H1 (cell line): ENCODE results near the gene KCNN1. TPM values are rescaled to one million over a fixed set of nuclear protein-coding genes. Genes with fewer than 3 reads are reported as not detected.
A peak's percentile ranks its signal among the peaks of the same experiment; 100 is the strongest.

Experiments
- CTCF ChIA-PET: fragments of 300-600 bp; sonication (Branson Sonifier 250); formaldehyde crosslinking; loops from one replicate; lab custom pipeline; 2021; ENCODE audit not compliant: partially characterized antibody; lab: Charles Lee
- POLR2A ChIA-PET: fragments of 300-600 bp; sonication (Branson Sonifier 250); formaldehyde crosslinking; loops from one replicate; lab custom pipeline; 2021; ENCODE audit warnings: inconsistent platforms; ENCODE audit not compliant: partially characterized antibody; lab: Charles Lee
- DNase-seq, 2 experiments: peaks; one replicate each; pipeline versions ENCODE4 v3.0.0 to v3.0.0-alpha.2; 2010 to 2022; ENCODE audit warnings: low spot score in 2 of 2, low read depth in 1 of 2, mixed read lengths in 1 of 2
- FAIRE-seq: peaks from 2 replicates; lab custom pipeline; 2011; peaks lifted over from hg19 to GRCh38; lab: Jason Lieb, UNC
- H2AFZ ChIP-seq: 2 replicates; pipeline ENCODE4 v1.8.1; 2012; ENCODE audit warnings: low read length, inconsistent platforms
- H2AK5ac ChIP-seq: 2 replicates; pipeline ENCODE4 v1.6.1; 2013; ENCODE audit warnings: low read depth, low read length
- H2BK120ac ChIP-seq: replicated peaks from 2 replicates; pipeline ENCODE3; 2013; ENCODE audit warnings: low read depth, low read length, inconsistent platforms
- H2BK12ac ChIP-seq: 2 replicates; pipeline ENCODE4 v1.6.1; 2013; ENCODE audit warnings: low read depth, low read length
- H2BK15ac ChIP-seq: 2 replicates; pipeline ENCODE4 v1.6.1; 2013; ENCODE audit warnings: low read length
- H2BK20ac ChIP-seq: 2 replicates; pipeline ENCODE4 v1.6.1; 2013; ENCODE audit warnings: low read length
- H2BK5ac ChIP-seq: 2 replicates; pipeline ENCODE4 v1.6.1; 2013; ENCODE audit warnings: low read depth, low read length
- H3K14ac ChIP-seq: 2 replicates; pipeline ENCODE4 v1.6.1; 2013; ENCODE audit warnings: inconsistent platforms; ENCODE audit not compliant: insufficient read length
- H3K18ac ChIP-seq: 2 replicates; pipeline ENCODE4 v1.6.1; 2013; ENCODE audit warnings: low read length; ENCODE audit errors: extremely low read depth
- H3K23ac ChIP-seq: 2 replicates; pipeline ENCODE4 v1.6.1; 2013; ENCODE audit warnings: inconsistent platforms; ENCODE audit not compliant: insufficient read length
- H3K23me2 ChIP-seq: 2 replicates; pipeline ENCODE4 v1.6.1; 2013; ENCODE audit warnings: low read depth, low read length
- H3K27ac ChIP-seq: 2 replicates; pipeline ENCODE4 v1.6.1; 2011; ENCODE audit warnings: low read depth, low read length, inconsistent platforms
- H3K27me3 ChIP-seq, 4 experiments: replicated peaks in 1 of 4; 1 replicate in 1 of 4; 2 replicates in 3 of 4; pipeline versions ENCODE4 v1.6.1 to v1.8.1; 2011 to 2013; ENCODE audit warnings: low read length in 3 of 4, mild to moderate bottlenecking in 3 of 4, inconsistent platforms in 2 of 4, mixed read lengths in 2 of 4, moderate library complexity in 1 of 4; ENCODE audit not compliant: control insufficient read depth in 3 of 4, insufficient read depth in 3 of 4; ENCODE audit errors: extremely low read depth in 1 of 4
- H3K36me3 ChIP-seq, 4 experiments: 2 replicates each; pipeline versions ENCODE4 v1.6.1 to v1.8.1; 2011 to 2013; ENCODE audit warnings: mild to moderate bottlenecking in 4 of 4, low read length in 3 of 4, moderate library complexity in 2 of 4, control low read depth in 1 of 4, inconsistent platforms in 1 of 4; ENCODE audit not compliant: insufficient read depth in 4 of 4, control insufficient read depth in 2 of 4
- H3K4ac ChIP-seq: replicated peaks from 2 replicates; pipeline ENCODE3; 2013; ENCODE audit warnings: low read length, low read depth, mixed read lengths, inconsistent platforms; ENCODE audit not compliant: insufficient read length
- H3K4me1 ChIP-seq, 4 experiments: replicated peaks in 1 of 4; 1 replicate in 1 of 4; 2 replicates in 3 of 4; pipeline versions ENCODE4 v1.6.1 to v1.8.1; 2011 to 2013; ENCODE audit warnings: low read length in 3 of 4, inconsistent platforms in 2 of 4, mixed read lengths in 1 of 4; ENCODE audit not compliant: insufficient read depth in 4 of 4, control insufficient read depth in 3 of 4
- H3K4me2 ChIP-seq, 2 experiments: 2 replicates each; pipeline versions ENCODE4 v1.6.1 to v1.8.1; 2011 to 2013; ENCODE audit warnings: low read depth in 2 of 2, low read length in 2 of 2, control low read depth in 1 of 2, inconsistent platforms in 1 of 2, mild to moderate bottlenecking in 1 of 2; ENCODE audit not compliant: insufficient read depth in 1 of 2
- H3K4me3 ChIP-seq, 4 experiments: fragments of 200-600, 300-600 bp in 1 of 4; sonication (generic), shearing (Covaris generic), sonication (Bioruptor Twin) in 1 of 4; 2 replicates each; pipeline versions ENCODE4 v1.5.1 to v1.8.1; 2011 to 2016; ENCODE audit warnings: low read length in 4 of 4, low read depth in 3 of 4, control low read depth in 2 of 4, inconsistent platforms in 2 of 4, mild to moderate bottlenecking in 2 of 4, mixed read lengths in 1 of 4, moderate library complexity in 1 of 4; ENCODE audit not compliant: insufficient read depth in 2 of 4; ENCODE audit errors: extremely low read depth in 1 of 4
- H3K56ac ChIP-seq: replicated peaks from 2 replicates; pipeline ENCODE3; 2013; ENCODE audit warnings: low read depth, mild to moderate bottlenecking, mixed read lengths, low read length, inconsistent platforms; ENCODE audit not compliant: insufficient read length
- H3K79me1 ChIP-seq: 2 replicates; pipeline ENCODE4 v1.6.1; 2013; ENCODE audit warnings: low read depth, low read length, control low read depth
- H3K79me2 ChIP-seq, 2 experiments: 2 replicates each; pipeline versions ENCODE4 v1.6.1 to v1.8.1; 2012 to 2013; ENCODE audit warnings: low read length in 2 of 2, mild to moderate bottlenecking in 2 of 2, inconsistent platforms in 1 of 2; ENCODE audit not compliant: insufficient read depth in 2 of 2, control insufficient read depth in 1 of 2
- H3K9ac ChIP-seq, 4 experiments: replicated peaks in 1 of 4; 1 replicate in 1 of 4; 2 replicates in 3 of 4; pipeline versions ENCODE4 v1.6.1 to v1.8.1; 2011 to 2013; ENCODE audit warnings: low read depth in 3 of 4, low read length in 3 of 4, control low read depth in 2 of 4, mild to moderate bottlenecking in 2 of 4, moderate library complexity in 2 of 4, inconsistent platforms in 1 of 4; ENCODE audit errors: extremely low read depth in 1 of 4
- H3K9me3 ChIP-seq, 2 experiments: 2 replicates each; pipeline versions ENCODE4 v1.6.1 to v1.8.1; 2012 to 2013; ENCODE audit warnings: mild to moderate bottlenecking in 2 of 2, moderate library complexity in 2 of 2, control low read depth in 1 of 2, inconsistent platforms in 1 of 2, low read depth in 1 of 2, low read length in 1 of 2, mixed read lengths in 1 of 2; ENCODE audit not compliant: insufficient read depth in 2 of 2
- H4K20me1 ChIP-seq, 2 experiments: replicated peaks in 1 of 2; 2 replicates each; pipeline versions ENCODE3 to v1.8.1; 2011 to 2013; ENCODE audit warnings: inconsistent platforms in 2 of 2, low read length in 2 of 2, mild to moderate bottlenecking in 1 of 2; ENCODE audit not compliant: insufficient read depth in 2 of 2, control insufficient read depth in 1 of 2
- H4K5ac ChIP-seq: 2 replicates; pipeline ENCODE4 v1.6.1; 2013; ENCODE audit warnings: low read length, low read depth, mixed read lengths, inconsistent platforms; ENCODE audit not compliant: insufficient read length
- H4K8ac ChIP-seq: 2 replicates; pipeline ENCODE4 v1.8.0; 2013; ENCODE audit warnings: mild to moderate bottlenecking, moderate library complexity, low read length, inconsistent platforms; ENCODE audit not compliant: insufficient read depth; ENCODE audit errors: extremely low read depth
- H4K91ac ChIP-seq: replicated peaks from 2 replicates; pipeline ENCODE3; 2013; ENCODE audit warnings: low read length, mixed read lengths, inconsistent platforms; ENCODE audit not compliant: insufficient read length
- BCL11A ChIP-seq, 2 experiments: IDR thresholded peaks; one replicate each; pipeline ENCODE4 v1.6.1; 2011; ENCODE audit warnings: low read depth in 2 of 2, low read length in 2 of 2, mild to moderate bottlenecking in 2 of 2
- FOSL1 ChIP-seq: IDR thresholded peaks from 2 replicates; pipeline ENCODE4 v1.6.1; 2011; ENCODE audit warnings: mild to moderate bottlenecking, low read depth, low read length, moderate library complexity; ENCODE audit not compliant: insufficient read depth
- GABPA ChIP-seq: IDR thresholded peaks from 2 replicates; pipeline ENCODE4 v1.6.1; 2011; ENCODE audit warnings: mild to moderate bottlenecking, low read length, moderate library complexity, borderline replicate concordance; ENCODE audit not compliant: insufficient read depth
- HDAC2 ChIP-seq, 2 experiments: fragments of 300-600 bp in 1 of 2; sonication (generic) in 1 of 2; IDR thresholded peaks; 2 replicates each; pipeline ENCODE4 v1.6.1; 2011 to 2012; ENCODE audit warnings: low read depth in 2 of 2, low read length in 2 of 2, mild to moderate bottlenecking in 2 of 2, moderate library complexity in 2 of 2, borderline replicate concordance in 1 of 2, inconsistent platforms in 1 of 2
- RNF2 ChIP-seq: fragments of 200-900, 300-1000 bp; sonication (generic); IDR thresholded peaks from 2 replicates; pipeline ENCODE4 v1.7.1; 2016; ENCODE audit warnings: borderline replicate concordance, low read depth, mild to moderate bottlenecking, antibody characterized with exemption, low read length; ENCODE audit not compliant: poor library complexity, severe bottlenecking; ENCODE audit errors: missing control alignments
- RXRA ChIP-seq: IDR thresholded peaks from 2 replicates; pipeline ENCODE4 v1.6.1; 2011; ENCODE audit warnings: low read depth, mild to moderate bottlenecking, low read length, moderate library complexity; ENCODE audit not compliant: insufficient read depth
- SAP30 ChIP-seq: fragments of 300-600 bp; sonication (generic); IDR thresholded peaks from 2 replicates; pipeline ENCODE4 v1.7.1; 2012; ENCODE audit warnings: low read length, moderate library complexity, mild to moderate bottlenecking, inconsistent platforms; ENCODE audit not compliant: insufficient read depth, insufficient replicate concordance
- SIN3A ChIP-seq, 2 experiments: IDR thresholded peaks in 1 of 2; conservative IDR thresholded peaks in 1 of 2; 2 replicates each; pipeline ENCODE4 v1.6.1; 2011 to 2012; ENCODE audit warnings: low read length in 2 of 2, improper control_type of control experiment in 1 of 2, low read depth in 1 of 2, mild to moderate bottlenecking in 1 of 2
- TBP ChIP-seq: IDR thresholded peaks from 2 replicates; pipeline ENCODE4 v1.6.1; 2011; ENCODE audit warnings: low read depth, low read length, improper control_type of control experiment
- WGBS, 2 experiments: shearing (Covaris generic) in 1 of 2; methylation state at CpG; one replicate each; pipeline versions ENCODE4 v1.1.6 to v1.1.7; 2013 to 2015; ENCODE audit warnings: low lambda C conversion rate in 2 of 2, mixed read lengths in 2 of 2, inconsistent platforms in 1 of 2, low coverage in 1 of 2, missing lambda C conversion rate in 1 of 2; ENCODE audit not compliant: insufficient replicate concordance in 2 of 2, insufficient coverage in 1 of 2, insufficient read length in 1 of 2; ENCODE audit errors: extremely low coverage in 1 of 2, missing lambda C conversion rate in 1 of 2; 5-methylcytosine and 5-hydroxymethylcytosine counted together
- polyA plus RNA-seq, 7 experiments: library from polyadenylated mRNA; depleted of rRNA in 3 of 7; stranded (reverse) in 5 of 7; unstranded in 2 of 7; fragments of >200 nt in 5 of 7; fragments of 200-250 nt in 2 of 7; gene quantifications; 1 replicate in 5 of 7; 2 replicates in 1 of 7; 4 replicates in 1 of 7; pipeline versions ENCODE4 v1.2.1 to v1.2.3, GENCODE V29; 2011 to 2013; ENCODE audit warnings: missing spikeins in 2 of 7, mixed read lengths in 2 of 7
- total RNA-seq: library from RNA; stranded (reverse); fragmentation: NEBNext Ultra II Directional; extraction: Animal tissue kit (Norgen Biotek cat#: 25700); gene quantifications from 2 replicates; pipeline ENCODE4 v1.2.1, GENCODE V29; 2021

KCNN1 gene
- total and polyA plus RNA-seq, 2 of the 8 experiments (the other 6 are each of a cell fraction or from before 2014, with no cell fraction given): 11.0 to 12.5 TPM

DNA sequence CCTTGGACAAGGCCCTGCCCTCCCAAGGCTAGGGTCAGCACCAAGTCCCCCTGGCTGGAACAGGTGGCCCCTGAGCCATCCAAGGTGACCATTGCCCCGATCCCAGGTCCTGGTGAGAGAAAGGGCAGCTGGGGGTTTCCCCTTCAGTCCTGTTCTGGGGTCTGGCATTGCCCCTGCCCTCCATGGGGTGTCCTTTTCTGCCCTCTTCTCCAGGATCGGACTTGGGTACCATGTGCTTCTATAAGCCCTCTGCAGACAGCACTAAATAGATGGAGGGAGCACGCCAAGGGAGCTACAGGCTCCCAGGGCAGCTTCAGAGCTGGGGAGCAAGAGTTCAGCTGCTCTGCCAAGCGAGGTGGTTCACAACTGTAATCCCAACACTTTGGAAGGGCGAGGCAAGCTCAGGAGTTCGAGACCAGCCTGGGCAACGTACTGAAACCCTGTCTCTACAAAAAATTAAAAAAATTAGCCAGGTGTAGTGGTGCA lies 13.5 kb upstream of the KCNN1 start:
- FAIRE-seq: no peak
- CTCF ChIA-PET: interaction anchor here (0.6 to 21.5 kb wide), 9 partner anchors 10 to 433 kb away, joined by 3 to 271 read pairs (median 6); partner anchors contain the start of genes GDF15 and KCNN1
- Histone ChIP-seq H3K79me2 (no peaks in the 10 kb centered on the region), H4K91ac (no peak overlapping the region), H2BK12ac (no peak overlapping the region), H3K9ac (no peak overlapping the region), H3K23me2 (peaks cover 26% of the 10 kb centered on the region), H4K8ac (no peak overlapping the region), H3K27me3 (peaks cover 19 to 55% (median 52%) of the 10 kb centered on the region in 4 experiments), H3K27ac (no peak overlapping the region), H3K9me3 (no peaks in the 10 kb centered on the region), H3K4ac (no peak overlapping the region), H2AFZ (no peak overlapping the region), H3K4me2 (peak overlapping the region; percentile 88 to 94; a peak in 3 of 4 replicates), H3K14ac (no peak overlapping the region), H4K20me1 (peaks cover 0 to 3% of the 10 kb centered on the region in 2 experiments), H2BK5ac (no peak overlapping the region), H3K4me1 (peaks cover 0 to 39% (median 21%) of the 10 kb centered on the region in 4 experiments; a peak in 6 of 7 replicates), H2AK5ac (no peak overlapping the region), H3K56ac (no peak overlapping the region), H3K4me3 (peak overlapping the region in 1 of 4 experiments; percentile 73; a peak in 2 of 8 replicates), H3K79me1 (no peaks in the 10 kb centered on the region), H2BK20ac (peak overlapping the region; percentile 75; the same call in 1 of the 2 replicates), H4K5ac (no peak overlapping the region), H3K23ac (no peak overlapping the region), H2BK120ac (no peak overlapping the region), H3K36me3 (no peaks in the 10 kb centered on the region), H3K18ac (no peak overlapping the region; the same call in 1 of the 2 replicates), H2BK15ac (no peak overlapping the region)
- POLR2A ChIA-PET: interaction anchor here (1.1 to 4.1 kb wide), 8 partner anchors 9 to 94 kb away, joined by 3 to 21 read pairs (median 5); partner anchors contain the start of genes CCDC124 and RPL18A
- 74% methylated on average over 7 of the region's 7 CpGs; no CpG with 5 or more reads in 1 of the 2 experiments for WGBS, 2 experiments
- DNase-seq: no peak
- TF ChIP-seq FOSL1 (no peak), HDAC2 (IDR thresholded peaks at IDR 0.05; ENCODE audit: borderline replicate concordance in 1 of 2, low read depth in 2 of 2, low read length in 2 of 2) (no peak), SAP30 (no peak), RNF2 (no peak), TBP (no peak), RXRA (no peak), BCL11A (IDR thresholded peaks at IDR 0.05; ENCODE audit: low read depth in 2 of 2, low read length in 2 of 2) (no peak), SIN3A (conservative IDR thresholded peaks at IDR 0.05 in 1 of 2, IDR thresholded peaks at IDR 0.05 in 1 of 2; ENCODE audit: low read depth in 1 of 2, low read length in 2 of 2) (no peak), GABPA (no peak)
